NOMO-1 (cell line): ENCODE results near the gene KCNH4.
A peak's percentile ranks its signal among the peaks of the same experiment; 100 is the strongest.
"Not testable (repeated sequence)": the region's sequence is repeated elsewhere in the genome, so short reads cannot be mapped to it uniquely, and the experiment has no call there.

Source experiments
- DNase-seq, 2 experiments: peaks; one replicate each; lab custom pipeline; 2025; ENCODE audit not compliant: unreplicated experiment in 2 of 2; lab: John Stamatoyannopoulos, UW

Gene KCNH4

GRCh38 chr17:42197564-42198156, 16.7 kb upstream of the KCNH4 start:
- no peak for DNase-seq

GRCh38 chr17:42193969-42194899, 13.3 kb upstream of the KCNH4 start, which contains the start of gene GHDC:
Gene GHDC, minus strand, starts transcription at chr17:42194494. Its CDS starts 913 bp downstream, at chr17:42193581.
- DNase-seq = peak; percentile 84 to 94

- DNase-seq = no peak
Observed at GRCh38 chr17:42193216-42193968, 12.4 kb upstream of the KCNH4 start.

GRCh38 chr17:42192189-42193126, 11.5 kb upstream of the KCNH4 start:
- DNase-seq = no peak

- no peak for DNase-seq
Observed at GRCh38 chr17:42191275-42191608, 10.3 kb upstream of the KCNH4 start.

DNA sequence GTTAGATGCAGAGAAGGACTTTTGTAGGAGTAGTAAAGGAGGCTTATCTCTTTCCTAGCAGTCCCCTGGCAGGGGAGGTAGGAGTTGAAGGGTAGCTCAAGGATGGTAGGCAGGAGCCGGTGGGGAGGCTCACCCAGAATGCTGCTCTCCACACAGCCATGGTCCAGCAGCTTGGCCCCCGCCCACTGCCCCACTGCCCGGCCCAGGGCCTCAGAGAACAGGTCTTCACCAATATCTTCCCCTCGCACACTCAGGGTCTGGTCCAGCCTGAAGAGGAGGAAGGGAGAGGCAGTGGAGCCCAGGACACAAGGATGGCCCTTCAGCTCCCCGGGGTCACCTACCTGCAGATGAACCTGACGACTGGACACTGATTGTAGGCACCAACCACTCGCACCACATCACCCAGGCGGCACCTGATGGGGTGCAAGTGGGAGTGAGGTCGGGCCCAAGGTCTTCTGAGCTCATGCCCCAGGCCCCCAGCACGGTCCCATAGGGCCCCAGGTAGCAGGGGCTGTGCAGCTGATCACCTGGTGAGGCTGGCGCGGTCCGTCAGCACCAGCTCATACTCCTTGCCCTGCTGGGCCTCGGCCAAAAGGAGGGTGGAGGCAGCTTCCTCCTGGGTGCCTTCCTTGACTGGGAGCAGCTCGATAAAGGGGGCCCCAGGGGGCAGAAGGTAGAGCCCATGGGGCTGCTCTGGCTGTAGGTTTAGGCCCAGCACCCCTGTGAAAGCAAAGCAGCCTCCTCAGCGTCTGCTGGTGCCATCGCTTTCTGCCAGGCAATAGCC, 9.7 kb upstream of the KCNH4 start:
- DNase-seq = no peak

DNA sequence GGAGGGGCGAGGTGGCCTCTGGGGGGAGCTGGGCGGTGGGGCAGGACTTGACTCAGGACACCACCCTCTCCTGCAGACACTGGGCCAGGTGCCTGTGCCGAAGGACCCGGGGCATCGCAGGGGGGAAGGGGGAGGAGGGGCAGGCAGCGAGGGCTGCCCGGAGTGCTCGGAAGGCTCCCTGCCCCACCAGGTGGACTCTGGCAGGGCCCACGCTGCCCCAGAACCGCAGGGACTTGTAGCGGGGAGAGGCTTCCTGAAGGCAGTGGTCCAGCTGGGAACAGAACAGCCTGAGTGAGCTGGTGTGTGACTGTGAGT, 8.7 kb upstream of the KCNH4 start:
- DNase-seq = no peak

GRCh38 chr17:42188749-42189650, 8.1 kb upstream of the KCNH4 start:
- peak; percentile 17 to 20 for DNase-seq

DNA sequence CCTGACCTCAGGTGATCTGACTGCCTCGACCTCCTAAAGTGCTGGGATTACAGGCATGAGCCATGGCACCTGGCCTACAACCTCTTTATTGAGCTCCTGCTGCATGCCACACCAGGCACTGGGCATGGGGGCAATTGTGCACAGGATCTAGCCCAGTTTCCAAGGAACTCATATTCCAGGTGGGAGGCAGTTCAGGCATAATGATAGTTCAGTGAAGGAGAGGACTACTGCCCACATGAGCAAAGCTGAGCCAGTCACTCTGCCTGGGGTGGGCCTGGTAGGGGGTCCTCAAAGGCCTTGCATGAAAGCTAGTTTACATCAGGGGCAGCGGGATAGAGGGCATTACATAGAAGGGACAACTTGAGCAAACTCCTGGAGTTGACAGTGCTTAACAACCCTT, 6.9 kb upstream of the KCNH4 start:
- no peak for DNase-seq

- not testable (repeated sequence) for DNase-seq
Observed at GRCh38 chr17:42186191-42186590, 5.2 kb upstream of the KCNH4 start.

DNA sequence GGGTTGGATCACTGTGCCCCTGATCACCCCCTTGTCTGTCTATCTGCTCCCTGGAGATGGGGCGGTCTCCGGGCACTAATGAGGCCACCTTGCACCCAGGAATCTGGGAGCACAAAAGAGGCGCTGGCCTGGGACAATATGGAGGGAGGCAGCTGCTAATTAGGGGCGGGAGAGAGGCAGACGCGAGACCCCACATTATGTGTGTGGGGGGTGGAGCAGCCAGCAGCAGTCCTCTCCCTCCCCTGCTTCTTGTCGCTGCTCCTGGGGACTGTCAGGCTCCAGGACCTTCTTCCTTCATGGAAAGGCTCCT, 4.6 kb upstream of the KCNH4 start:
- DNase-seq = no peak

- no peak for DNase-seq
Observed at GRCh38 chr17:42184713-42185620, 4.0 kb upstream of the KCNH4 start, which contains the start of gene HCRT. Gene HCRT, minus strand, starts transcription at chr17:42185452. Its CDS starts 87 bp downstream, at chr17:42185365.

DNA sequence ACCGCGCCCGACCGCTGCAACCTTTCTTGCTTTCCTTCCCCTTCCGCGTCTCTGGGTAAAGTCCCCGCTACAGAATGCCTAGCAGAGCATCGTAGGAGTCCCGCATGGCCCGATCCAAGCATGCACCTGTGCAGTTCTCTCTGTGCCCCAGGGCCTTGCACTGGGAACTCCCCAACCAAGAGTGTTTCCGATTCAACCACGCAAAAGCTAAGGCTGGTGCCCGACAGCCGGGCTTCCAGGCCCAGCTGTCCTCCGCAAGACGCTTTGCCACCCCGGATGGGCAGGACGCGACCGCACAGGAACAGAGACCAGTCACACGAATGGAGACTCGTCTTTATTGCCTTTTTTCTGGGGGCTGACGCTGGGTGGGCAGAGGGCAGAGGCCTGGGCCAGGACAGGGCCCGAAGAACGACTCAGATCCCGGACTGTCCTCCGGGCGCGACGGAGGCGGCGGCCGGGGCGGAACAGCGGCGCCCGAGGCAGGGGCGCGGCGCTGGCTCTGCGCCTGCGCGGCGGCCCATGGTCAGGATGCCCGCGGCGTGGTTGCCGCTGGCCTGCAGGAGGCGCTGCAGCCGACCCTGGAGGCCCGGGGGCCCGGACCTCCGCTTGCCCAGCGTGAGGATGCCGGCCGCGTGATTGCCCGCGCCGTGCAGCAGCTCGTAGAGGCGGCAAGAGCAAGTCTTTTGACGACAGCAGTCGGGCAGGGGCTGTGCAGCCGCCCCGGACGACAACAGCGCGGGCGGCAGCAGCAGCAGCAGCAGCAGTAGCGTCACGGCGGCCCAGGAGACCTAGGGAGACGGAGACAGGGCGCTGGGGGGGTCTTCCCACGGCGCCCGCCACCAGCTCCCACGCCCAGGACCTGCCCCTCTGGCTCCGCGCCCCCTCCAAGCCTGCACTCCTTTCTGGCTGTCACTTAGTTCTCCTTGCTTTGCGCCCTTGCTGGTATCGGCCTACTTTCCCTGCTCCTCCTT, 3.1 kb upstream of the KCNH4 start:
- DNase-seq = peak; percentile 71 to 87

DNA sequence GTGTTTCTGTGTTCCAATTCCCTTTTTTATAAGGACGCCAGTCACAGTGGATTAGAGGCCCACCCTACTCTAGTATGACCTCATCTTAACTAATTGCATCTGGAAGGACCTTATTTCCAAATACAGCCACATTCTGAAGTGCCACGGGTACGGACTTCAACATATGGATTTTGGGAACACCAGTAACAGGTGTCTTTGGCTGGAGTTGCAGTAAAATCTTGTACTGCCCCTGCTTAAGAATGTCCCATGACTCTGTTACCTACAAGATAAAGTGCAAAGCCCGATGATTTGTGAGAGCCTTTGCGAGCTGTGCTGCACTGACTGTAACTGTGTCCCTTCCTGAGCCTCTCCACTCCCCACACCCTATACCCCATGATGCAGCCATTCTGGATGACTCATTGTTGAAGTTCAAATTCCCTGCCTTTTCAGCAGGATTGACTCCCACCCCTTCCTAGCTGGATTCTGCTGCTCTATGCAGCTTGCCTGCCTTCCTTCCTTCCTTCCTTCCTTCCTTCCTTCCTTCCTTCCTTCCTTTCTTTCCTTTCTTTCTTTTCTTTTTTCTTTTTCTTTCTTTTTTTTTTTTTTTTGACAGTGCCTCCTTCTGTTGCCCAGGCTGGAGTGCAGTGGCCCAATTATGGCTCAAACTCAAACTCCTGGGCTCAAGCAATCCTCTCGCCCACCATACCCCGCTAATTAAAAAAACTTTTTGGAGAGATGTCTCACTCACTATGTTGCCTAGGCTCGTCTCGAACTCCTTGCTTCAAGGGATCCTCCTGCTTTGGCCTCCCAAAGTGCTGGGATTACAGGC, 2.2 kb upstream of the KCNH4 start:
- no peak for DNase-seq

GRCh38 chr17:42181851-42182207, 887 bp upstream of the KCNH4 start:
- no peak for DNase-seq

- no peak for DNase-seq
Observed at GRCh38 chr17:42180411-42180921, 476 bp downstream of the KCNH4 start.
